HCT116 (cell line): ENCODE results near the gene TALDO1.

Experiments
- POLR2A ChIP-seq: IDR thresholded peaks from 2 replicates; pipeline ENCODE4 v1.7.0; 2011; ENCODE audit warnings: borderline replicate concordance; ENCODE audit not compliant: insufficient read depth, insufficient read length; ENCODE audit errors: extremely low read depth
- SP1 ChIP-seq: IDR thresholded peaks from 2 replicates; pipeline ENCODE4 v1.6.1; 2012; ENCODE audit warnings: low read depth
- TCF7L2 ChIP-seq: IDR thresholded peaks from 2 replicates; pipeline ENCODE4 v1.7.0; 2011; ENCODE audit warnings: borderline replicate concordance, inconsistent platforms; ENCODE audit not compliant: insufficient read depth, insufficient read length; ENCODE audit errors: extremely low read depth

- TF ChIP-seq SP1 (no peak), POLR2A (no peak), TCF7L2 (no peak)
Measured at GRCh38 chr11:737366-737765, 9.9 kb upstream of the TALDO1 start.
